Stomach (tissue), 9 donors: ENCODE measurements around the gene FAM200A. TPM values are rescaled to one million over a fixed set of nuclear protein-coding genes. Genes with fewer than 3 reads are reported as not detected.

Experiments used
- DNase-seq, 2 donors: peaks; one replicate each; pipeline versions ENCODE4 v3.0.0 to v3.0.0-alpha.2; 2013 to 2019
- H3K27ac ChIP-seq, 5 donors: fragments of 200-600 bp in 4 of 5; sonication (generic) in 4 of 5; one replicate each; pipeline ENCODE4 v1.5.1; 2013 to 2019; ENCODE audit warnings: mild to moderate bottlenecking in 1 of 5, moderate library complexity in 1 of 5
- H3K27me3 ChIP-seq, 3 donors: fragments of 200-600 bp; sonication (generic); one replicate each; pipeline ENCODE4 v1.5.1; 2017 to 2019; ENCODE audit warnings: mixed run types in 1 of 3
- H3K36me3 ChIP-seq, 4 donors: fragments of 200-600 bp; sonication (generic); 1 replicate in 3 of 4; 2 replicates in 1 of 4; pipeline ENCODE4 v1.5.1; 2016 to 2019
- H3K4me1 ChIP-seq, 4 donors: fragments of 200-600 bp; sonication (generic); one replicate each; pipeline ENCODE4 v1.5.1; 2016 to 2019
- H3K4me3 ChIP-seq, 4 donors: fragments of 200-600 bp; sonication (generic) in 3 of 4; one replicate each; pipeline ENCODE4 v1.5.1; 2016 to 2019; ENCODE audit warnings: mild to moderate bottlenecking in 1 of 4
- H3K9me3 ChIP-seq, 4 donors: fragments of 200-600 bp; sonication (generic); one replicate each; pipeline ENCODE4 v1.5.1; 2016 to 2019
- CTCF ChIP-seq, 7 experiments: fragments of 450-650 bp in 4 of 7; fragments of 200-600 bp in 3 of 7; sonication (generic) in 3 of 7; IDR thresholded peaks; one replicate each; pipeline ENCODE4 v1.5.1; 2016 to 2019; ENCODE audit warnings: antibody characterized with exemption in 7 of 7, control low read depth in 2 of 7, mild to moderate bottlenecking in 1 of 7
- EP300 ChIP-seq: sonication (generic); formaldehyde crosslinking; IDR thresholded peaks from one replicate; pipeline ENCODE4 v1.6.1; 2017; ENCODE audit warnings: antibody characterized with exemption
- POLR2A ChIP-seq, 4 donors: fragments of 450-650 bp; IDR thresholded peaks; one replicate each; pipeline ENCODE4 v1.6.1; 2016; ENCODE audit warnings: antibody characterized with exemption in 4 of 4, control low read depth in 2 of 4, mild to moderate bottlenecking in 1 of 4, moderate library complexity in 1 of 4
- POLR2AphosphoS5 ChIP-seq, 3 donors: sonication (generic); formaldehyde crosslinking; IDR thresholded peaks; one replicate each; pipeline ENCODE4 v1.6.1; 2016; ENCODE audit warnings: antibody characterized with exemption in 3 of 3
- WGBS, 5 donors: extraction: QIAGEN DNeasy Blood & Tissue Kit in 3 of 5; methylation state at CpG; one replicate each; pipeline versions ENCODE4 v1.1.5 to v1.1.7; 2013 to 2018; 5-methylcytosine and 5-hydroxymethylcytosine counted together
- intact Hi-C: fragments of 100-400 bp; cut with DNase I; formaldehyde crosslinking; loops from one replicate; pipeline ENCODE4 v1.15.1; 2023; ENCODE audit warnings: low total_unique reads
- polyA plus RNA-seq, 3 donors: library from polyadenylated mRNA; stranded (reverse); fragments of 200-250 nt; gene quantifications; one replicate each; pipeline ENCODE4 v1.2.3, GENCODE V29; 2013
- total RNA-seq, 5 donors: library from RNA; depleted of rRNA; stranded (reverse); fragments of >200 nt; gene quantifications; one replicate each; pipeline versions ENCODE4 v1.1.0 to v1.2.3, GENCODE V29; 2014 to 2016
- donor health status: healthy with polysubstance abuse.
- donor health status: Bipolar disorder and iron deficiency.
- donor health status: healthy.

Gene FAM200A
- total and polyA plus RNA-seq, 8 donors, result 0.45 to 35.9 (median 3.4) TPM

DNA sequence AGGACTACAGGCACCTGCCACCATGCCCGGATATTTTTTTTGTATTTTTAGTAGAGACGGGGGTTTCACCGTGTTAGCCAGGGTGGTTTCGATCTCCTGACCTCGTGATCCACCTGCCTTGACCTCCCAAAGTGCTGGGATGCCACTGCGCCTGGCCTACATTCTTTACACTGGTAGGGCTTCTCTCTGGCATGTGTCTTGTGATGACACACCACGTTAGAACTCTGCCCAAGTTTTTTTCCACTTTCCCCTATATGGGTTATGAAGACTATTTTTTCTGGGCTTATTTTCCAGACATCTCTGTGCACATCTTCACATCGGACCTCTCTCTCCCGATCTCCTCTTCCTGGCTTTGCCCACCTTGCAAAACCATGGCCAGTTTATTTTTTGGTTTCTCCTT lies 10.7 kb downstream of the FAM200A start:
- 84 to 93% (median 90%) methylated on average over 9 of the region's 9 CpGs for WGBS, 5 donors
- DNase-seq, result no peak
- no peak overlapping the region for H3K27ac ChIP-seq
- TF ChIP-seq POLR2A (IDR thresholded peaks at IDR 0.05), result no peak
- no peak for TF ChIP-seq POLR2AphosphoS5 (IDR thresholded peaks at IDR 0.05)
- no peak for TF ChIP-seq EP300
- TF ChIP-seq CTCF (IDR thresholded peaks at IDR 0.05), result no peak
- intact Hi-C loops, result no loop called here
- no peaks in the 10 kb centered on the region for H3K4me1 ChIP-seq
- no peak overlapping the region for H3K4me3 ChIP-seq
- peaks cover 7 to 81% (median 57%) of the 10 kb centered on the region in 4 donors for H3K9me3 ChIP-seq
- peaks cover 0 to 18% (median 0%) of the 10 kb centered on the region in 4 donors for H3K36me3 ChIP-seq
- no peaks in the 10 kb centered on the region for H3K27me3 ChIP-seq

DNA sequence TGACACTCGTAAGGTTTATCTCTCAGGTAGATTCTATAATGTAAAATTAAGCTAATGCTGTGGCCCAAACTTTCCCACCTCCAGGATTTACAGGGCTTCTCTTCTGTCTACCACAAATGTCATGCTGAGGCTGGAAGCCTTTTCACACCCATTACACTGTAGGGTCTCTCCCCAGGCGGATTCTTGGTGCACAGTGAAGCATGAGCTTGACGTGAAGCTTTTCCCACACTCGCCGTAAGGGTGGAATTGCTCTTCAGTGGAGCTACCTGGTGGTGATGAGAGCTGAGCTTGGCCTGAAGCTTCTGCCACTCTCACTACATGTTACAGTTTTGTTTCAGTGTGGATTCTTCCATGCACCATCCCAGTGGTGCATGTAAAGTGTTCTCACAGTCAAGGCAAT lies 11.4 kb downstream of the FAM200A start:
- WGBS, 5 donors, result 88 to 96% (median 92%) methylated on average over 5 of the region's 5 CpGs
- TF ChIP-seq EP300, result no peak
- TF ChIP-seq POLR2A (IDR thresholded peaks at IDR 0.05), result no peak
- TF ChIP-seq POLR2AphosphoS5 (IDR thresholded peaks at IDR 0.05), result no peak
- TF ChIP-seq CTCF (IDR thresholded peaks at IDR 0.05), result no peak
- intact Hi-C loops, result no loop called here
- peaks cover 0 to 11% (median 0%) of the 10 kb centered on the region in 4 donors for H3K36me3 ChIP-seq
- H3K27ac ChIP-seq, result no peak overlapping the region
- no peak overlapping the region for H3K4me3 ChIP-seq
- no peaks in the 10 kb centered on the region for H3K4me1 ChIP-seq
- DNase-seq, result no peak
- no peaks in the 10 kb centered on the region for H3K27me3 ChIP-seq
- H3K9me3 ChIP-seq, result peaks cover 7 to 88% (median 61%) of the 10 kb centered on the region in 4 donors

GRCh38 chr7:99539213-99539811 lies 12.6 kb downstream of the FAM200A start:
- peaks cover 0 to 9% (median 3%) of the 10 kb centered on the region in 4 donors for H3K36me3 ChIP-seq
- DNase-seq, result no peak
- H3K4me1 ChIP-seq, result no peaks in the 10 kb centered on the region
- TF ChIP-seq POLR2AphosphoS5 (IDR thresholded peaks at IDR 0.05), result no peak
- intact Hi-C loops, result no loop called here
- H3K27ac ChIP-seq, result no peak overlapping the region
- no peak overlapping the region for H3K4me3 ChIP-seq
- H3K27me3 ChIP-seq, result no peaks in the 10 kb centered on the region
- peaks cover 7 to 95% (median 70%) of the 10 kb centered on the region in 4 donors for H3K9me3 ChIP-seq
- WGBS, 5 donors, result 77 to 84% (median 82%) methylated on average over 7 of the region's 7 CpGs

GRCh38 chr7:99535667-99536066 lies 16.2 kb downstream of the FAM200A start:
- Histone ChIP-seq H3K4me3 (no peak overlapping the region), H3K36me3 (peaks cover 17 to 38% (median 33%) of the 10 kb centered on the region in 4 donors), H3K27ac (no peak overlapping the region), H3K4me1 (no peaks in the 10 kb centered on the region), H3K27me3 (no peaks in the 10 kb centered on the region), H3K9me3 (peaks cover 31 to 98% (median 72%) of the 10 kb centered on the region in 4 donors)
- TF ChIP-seq POLR2A (IDR thresholded peaks at IDR 0.05) (no peak), POLR2AphosphoS5 (IDR thresholded peaks at IDR 0.05) (no peak), CTCF (IDR thresholded peaks at IDR 0.05) (no peak), EP300 (no peak)
- 96 to 100% (median 97%) methylated on average over 2 of the region's 2 CpGs for WGBS, 5 donors
- DNase-seq, result no peak
- intact Hi-C loops, result no loop called here

DNA sequence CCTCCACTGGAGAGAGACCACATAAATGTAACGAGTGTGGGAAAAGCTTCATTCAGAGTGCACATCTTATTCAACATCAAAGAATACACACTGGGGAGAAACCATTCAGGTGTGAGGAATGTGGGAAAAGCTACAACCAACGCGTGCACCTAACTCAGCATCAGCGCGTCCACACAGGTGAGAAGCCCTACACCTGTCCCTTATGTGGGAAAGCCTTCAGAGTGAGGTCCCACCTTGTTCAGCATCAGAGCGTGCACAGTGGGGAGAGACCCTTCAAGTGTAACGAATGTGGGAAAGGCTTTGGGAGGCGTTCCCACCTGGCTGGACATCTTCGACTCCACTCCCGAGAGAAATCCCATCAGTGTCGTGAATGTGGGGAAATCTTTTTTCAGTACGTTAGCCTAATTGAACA lies 20.6 kb downstream of the FAM200A start:
- H3K36me3 ChIP-seq, result peaks cover 49 to 81% (median 74%) of the 10 kb centered on the region in 4 donors
- no peak overlapping the region for H3K27ac ChIP-seq
- no peak overlapping the region for H3K4me3 ChIP-seq
- TF ChIP-seq POLR2AphosphoS5 (IDR thresholded peaks at IDR 0.05) (no peak), EP300 (no peak), POLR2A (IDR thresholded peaks at IDR 0.05) (no peak), CTCF (IDR thresholded peaks at IDR 0.05) (no peak)
- no peaks in the 10 kb centered on the region for H3K27me3 ChIP-seq
- H3K4me1 ChIP-seq, result no peaks in the 10 kb centered on the region
- 97 to 99% (median 99%) methylated on average over 12 of the region's 12 CpGs for WGBS, 5 donors
- no peak for DNase-seq
- H3K9me3 ChIP-seq, result peaks cover 31 to 82% (median 67%) of the 10 kb centered on the region in 4 donors
- intact Hi-C loops, result no loop called here
